GM18519 (cell line): ENCODE results near the gene HNF1B.

Source experiments
- ATAC-seq: cut with Tn5 transposase; IDR thresholded peaks from one replicate; pipeline ENCODE4 v1.9.1; 2021; ENCODE audit warnings: mild to moderate bottlenecking, moderate library complexity; ENCODE audit not compliant: unreplicated experiment, low FRiP score

Gene HNF1B

DNA sequence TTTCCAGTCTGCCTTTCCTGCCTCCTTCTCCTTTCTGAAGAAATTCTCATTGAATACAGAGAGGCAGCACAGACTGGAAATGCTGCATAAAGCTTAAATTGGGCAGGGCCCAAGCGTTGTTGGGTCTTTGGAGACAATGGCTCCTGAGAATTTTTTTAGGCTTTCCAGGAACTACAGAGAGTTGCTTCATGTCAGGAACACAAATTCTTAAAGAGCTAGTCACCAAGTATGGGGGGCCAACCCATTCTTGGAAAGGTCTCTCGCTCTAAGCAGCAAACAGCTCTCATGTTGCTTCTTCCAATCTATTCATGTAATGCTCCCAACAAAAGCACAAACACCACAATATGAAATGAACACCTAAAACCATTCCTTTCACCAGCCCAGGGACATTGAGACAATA is 6.9 kb downstream of the HNF1B start:
- no peak for ATAC-seq

DNA sequence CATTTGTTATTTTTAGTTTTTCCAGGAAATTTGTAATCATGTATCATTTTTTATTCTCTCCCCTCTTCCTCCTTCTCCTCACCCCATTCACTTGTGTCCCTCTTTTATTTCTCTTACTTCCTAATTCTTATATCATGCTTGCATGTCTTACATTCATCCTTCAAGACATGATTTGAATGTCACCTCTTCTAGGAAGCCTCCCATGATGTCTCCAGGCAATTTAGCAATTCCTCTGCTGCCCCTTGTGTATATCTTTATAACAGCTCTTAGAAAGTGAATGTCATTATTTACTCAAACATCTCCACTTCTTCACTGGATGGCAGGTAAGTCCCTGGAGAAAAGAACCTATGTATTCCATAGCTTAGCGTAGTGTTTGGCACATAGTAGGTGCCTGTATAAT is 7.8 kb downstream of the HNF1B start:
- ATAC-seq = no peak

DNA sequence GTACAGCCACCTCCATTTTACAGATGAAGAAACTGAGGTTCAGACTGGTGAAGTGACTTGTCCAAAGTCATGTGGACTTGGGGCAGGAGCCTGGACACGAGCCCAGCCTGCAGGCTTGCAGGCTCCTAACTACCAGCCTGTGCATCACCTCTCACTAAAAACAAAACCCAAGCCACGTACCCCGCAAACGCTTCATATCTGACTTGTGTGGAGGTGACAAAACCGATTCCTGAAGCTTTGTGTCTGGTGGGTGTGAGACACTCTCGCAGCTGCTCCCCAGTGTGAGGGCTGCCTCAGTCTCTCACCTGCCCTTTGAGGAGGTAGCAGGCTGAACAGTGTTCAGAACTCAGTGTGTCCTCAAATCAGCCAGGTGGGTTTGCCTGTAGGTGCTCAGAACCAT is 8.4 kb downstream of the HNF1B start:
- no peak for ATAC-seq

DNA sequence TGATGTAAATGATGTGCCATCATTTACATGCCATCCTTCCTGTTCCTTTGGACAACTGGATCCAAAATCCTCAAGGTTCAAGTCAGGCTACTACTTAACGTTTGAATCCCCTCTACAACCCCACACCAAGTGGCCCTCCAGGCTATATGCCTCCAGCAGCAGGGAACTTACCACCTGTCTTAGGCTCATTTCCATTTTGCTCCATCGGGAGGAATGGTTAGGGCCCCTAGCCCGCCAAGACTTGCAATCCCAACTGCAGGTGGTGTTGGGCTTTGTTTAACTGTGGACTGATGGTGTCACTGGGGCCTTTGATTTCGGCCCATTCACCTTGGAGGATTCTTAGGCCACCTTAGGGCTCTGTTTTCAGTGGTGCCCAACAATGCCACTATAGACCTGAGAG is 9.7 kb downstream of the HNF1B start:
- no peak for ATAC-seq

DNA sequence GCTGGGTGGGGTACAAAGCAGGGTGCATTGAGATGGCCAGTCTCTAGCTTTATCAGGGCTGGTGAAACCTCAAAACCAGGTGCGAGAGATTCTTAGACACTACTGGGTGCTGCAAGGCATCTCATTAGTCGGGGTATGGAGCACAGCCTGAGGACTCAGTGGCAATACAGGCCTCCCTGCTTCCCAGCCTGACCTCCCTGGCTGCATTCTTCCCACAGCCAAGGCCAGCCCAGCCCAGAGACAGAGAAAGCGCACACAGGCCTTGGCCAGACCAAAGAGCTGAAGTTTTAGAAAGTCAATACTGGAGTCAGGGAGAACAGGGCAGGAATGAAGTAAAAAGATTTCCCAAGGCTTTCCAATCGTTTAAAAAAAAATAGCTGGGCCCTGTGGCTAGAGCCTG is 12.5 kb downstream of the HNF1B start:
- no peak for ATAC-seq

DNA sequence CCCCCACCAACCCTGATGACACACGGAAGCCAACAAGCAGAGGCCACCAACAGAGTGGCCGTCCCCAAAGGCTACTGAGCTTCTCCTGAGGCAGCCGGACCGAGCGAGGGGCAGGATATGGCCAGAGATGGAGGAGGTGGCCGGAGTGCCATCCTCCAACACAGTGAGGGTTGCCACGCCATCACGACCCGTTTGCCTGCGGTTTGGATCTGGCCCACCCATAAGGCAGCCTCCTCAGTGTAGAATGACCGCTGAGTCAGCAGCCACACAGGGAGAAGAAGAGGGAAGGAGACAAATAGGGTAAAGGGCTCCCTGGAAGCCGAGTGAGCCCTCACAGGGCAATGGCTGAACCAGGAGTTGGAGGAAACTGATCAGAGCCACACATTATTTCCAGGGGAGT is 13.8 kb downstream of the HNF1B start:
- ATAC-seq = no peak

DNA sequence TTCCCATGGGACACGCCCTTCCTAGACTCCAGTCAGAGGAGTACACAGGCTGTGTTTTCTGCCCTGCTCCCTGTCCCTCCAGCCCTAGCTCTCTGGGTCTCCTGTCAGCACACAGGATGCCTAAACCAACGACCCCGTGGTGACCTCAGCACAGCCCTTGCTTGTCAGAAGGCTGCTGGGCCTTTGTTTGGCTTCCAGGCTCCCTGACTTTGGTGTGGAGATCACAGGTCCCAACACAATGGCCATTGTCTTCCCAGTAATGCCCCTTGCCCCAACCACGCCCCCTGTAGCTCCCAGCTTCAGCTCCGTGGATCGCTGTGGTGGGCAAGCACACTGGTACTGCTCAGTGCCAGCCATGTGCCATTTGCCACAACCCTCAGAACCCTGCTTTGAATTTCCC is 15.0 kb downstream of the HNF1B start:
- ATAC-seq = no peak

DNA sequence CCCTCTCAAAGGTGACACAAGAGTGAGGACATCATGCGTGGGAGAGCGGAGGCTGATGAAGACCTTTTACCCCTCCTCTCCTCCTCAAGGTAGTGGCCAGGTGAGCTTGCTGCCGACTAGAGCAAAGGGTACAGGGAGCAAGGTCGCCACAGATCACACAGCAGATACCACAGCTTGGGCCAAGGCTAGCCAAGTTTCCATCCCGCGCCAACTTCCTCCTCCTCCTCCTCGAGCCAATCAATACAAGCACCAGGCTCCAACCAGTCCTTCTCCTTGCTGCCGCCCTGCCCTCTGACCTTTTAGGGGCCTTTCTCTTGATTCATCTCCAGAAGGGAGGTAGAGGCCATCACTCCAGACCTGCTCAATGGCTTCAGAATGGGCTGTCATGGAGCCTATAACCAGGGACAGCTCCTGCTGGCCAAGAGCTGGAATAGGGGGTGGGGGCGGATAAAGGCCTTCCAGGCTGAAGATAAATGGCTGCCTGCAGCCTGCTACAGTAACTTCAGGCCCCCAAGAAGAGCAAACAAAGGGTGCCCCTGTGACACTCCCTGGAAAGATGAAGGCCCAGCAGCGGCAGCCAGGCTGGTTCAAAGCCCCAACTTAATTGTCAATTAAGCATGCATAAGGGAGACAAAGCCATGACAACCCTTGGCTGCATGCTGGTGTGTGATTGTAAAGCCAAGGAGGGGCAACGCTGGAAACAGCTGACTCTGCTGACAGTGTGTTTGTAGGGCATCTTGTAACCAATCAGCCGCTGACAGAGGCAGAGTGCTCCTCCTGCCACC is 17.8 kb downstream of the HNF1B start:
- ATAC-seq = no peak

DNA sequence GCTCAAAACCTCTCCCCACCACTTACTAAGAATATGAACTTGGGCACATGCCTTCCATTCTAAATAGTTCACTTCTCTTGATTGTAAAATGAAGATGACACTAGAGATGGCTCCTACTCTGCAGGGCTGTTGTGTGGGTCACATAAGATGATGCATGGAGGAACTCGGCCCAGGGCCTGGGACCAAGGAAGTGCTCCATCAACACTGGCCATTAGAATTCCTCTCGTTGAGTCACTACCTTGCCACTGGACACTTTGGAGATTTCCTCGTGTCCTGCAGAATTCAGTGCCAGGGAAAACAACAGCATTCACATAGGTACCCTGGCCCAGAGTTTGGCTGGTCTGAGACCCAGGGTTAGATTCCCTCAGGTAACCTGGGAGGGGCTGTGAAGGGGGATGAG is 18.6 kb downstream of the HNF1B start:
- ATAC-seq = no peak

DNA sequence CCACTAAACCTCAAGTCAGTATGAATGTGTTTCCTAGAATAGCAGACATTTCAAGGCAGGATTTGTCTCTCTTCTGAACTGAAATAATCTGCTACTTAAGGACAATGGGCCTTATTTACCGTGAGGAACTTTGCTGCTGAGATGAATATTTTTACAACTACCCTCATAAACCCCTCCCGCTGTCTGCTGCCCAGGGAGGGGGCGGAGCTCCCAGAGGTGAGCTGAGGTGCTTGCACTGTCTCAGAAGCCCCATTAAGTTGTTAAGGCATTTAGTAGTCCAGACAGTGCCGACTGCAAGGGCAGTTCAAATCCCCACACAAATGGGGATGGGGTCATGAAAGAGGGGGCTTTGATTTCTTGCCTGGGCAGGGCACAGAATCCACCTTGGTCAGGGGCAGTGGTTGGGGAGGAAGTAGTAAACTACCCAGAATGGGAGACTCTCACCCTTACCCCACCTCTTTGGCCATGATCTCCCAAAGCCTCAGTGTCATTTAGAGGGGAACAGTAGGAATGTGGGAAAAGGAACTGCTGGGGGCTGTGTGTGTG is 19.2 kb downstream of the HNF1B start:
- no peak for ATAC-seq

DNA sequence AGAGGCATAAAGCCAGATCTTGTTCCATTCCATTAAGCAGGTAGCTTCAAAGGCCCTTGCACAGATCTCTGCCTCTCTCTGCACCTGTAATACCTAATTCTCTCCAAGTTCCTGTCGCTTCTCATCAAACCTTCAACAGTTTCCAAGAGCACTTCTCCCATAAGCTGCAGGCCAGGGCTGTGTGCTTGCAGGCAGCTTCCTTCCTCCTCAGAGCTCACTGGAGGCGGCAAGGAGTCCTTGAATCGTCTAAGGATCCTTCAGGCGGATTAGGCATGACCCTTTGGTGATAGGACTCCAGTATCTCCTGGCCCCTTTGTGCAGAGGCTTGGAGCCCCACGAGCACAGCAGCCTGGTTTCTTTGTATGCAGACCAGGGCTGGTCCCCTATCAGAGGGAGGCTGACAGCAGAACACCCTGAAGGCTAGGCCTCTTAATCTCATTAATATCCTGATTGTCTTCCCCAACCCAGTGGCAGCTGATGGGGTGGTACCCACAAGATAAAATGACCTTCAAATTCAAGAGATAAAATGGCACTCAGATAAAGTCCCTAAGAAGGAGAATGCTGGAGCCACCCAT is 19.8 kb downstream of the HNF1B start:
- ATAC-seq = no peak

DNA sequence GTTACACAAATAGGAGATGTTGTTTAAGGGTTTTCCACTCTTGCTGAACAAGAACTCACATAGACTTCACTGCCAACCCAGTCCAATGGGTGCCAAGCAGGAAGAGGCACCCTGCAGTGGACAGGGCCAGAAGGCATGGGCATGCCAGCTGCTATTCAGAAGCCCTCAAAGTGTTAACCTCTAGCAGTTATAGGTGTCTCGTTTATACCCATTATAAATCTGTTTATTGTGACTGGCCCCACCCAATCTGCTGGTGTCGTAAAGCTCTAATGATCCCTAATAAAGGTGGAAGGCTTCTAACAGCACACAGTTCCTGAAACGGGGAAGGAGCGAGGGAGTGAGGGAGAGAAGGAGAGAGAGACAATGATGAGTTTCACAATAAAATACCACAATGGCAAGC is 23.9 kb downstream of the HNF1B start:
- ATAC-seq = no peak

DNA sequence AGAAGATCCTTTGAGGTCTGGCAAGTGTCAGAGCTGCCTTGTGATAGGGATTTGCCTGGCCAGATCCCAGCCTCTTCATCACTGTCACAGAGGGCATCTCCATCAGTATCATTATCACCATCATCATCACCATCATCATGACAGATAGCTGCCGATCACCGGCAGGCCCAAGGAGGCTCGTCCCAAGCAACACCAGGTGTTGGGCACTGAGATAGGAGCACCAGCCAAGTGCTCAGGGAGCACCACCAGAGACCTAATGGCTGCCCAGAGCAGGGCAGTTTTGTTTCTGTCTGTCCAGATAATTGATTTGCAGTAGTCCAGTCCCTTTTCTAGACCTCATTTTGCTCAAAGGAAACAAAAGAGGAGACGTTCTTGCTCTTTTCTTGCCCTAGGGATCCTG is 25.0 kb downstream of the HNF1B start:
- ATAC-seq = no peak

DNA sequence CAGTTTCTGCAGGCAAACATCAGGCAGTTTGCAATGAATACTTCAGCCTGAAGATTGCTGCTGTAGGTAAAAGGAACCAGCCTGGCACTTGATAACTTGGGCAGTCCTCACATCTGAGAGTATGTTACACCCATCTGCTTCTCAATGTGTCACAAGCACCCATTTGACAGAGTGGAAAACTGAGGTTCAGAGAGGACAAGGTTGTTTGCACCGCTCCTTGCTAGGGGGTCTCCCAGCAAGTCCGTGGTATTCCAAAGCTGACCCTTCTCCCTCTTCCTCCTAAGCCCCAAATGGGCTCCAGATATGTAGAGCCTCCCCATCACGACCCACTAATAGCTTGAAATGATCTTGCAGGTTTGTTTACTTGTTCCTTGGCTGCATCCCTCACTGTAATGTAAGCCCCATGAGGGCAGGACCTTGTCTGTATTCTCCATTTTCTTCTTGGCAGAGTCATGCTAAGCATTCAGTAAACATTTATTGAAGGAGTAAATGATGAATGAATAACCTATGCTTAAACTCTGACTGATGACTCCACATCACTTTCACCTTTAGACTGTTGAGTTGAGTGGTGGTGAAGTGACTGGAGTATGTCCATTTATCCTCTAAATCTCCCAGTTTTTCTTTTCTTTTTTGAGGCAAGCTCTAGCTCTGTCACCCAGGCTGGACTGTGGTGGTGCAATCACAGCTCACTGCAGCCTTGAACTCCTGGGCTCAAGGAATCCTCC is 26.4 kb downstream of the HNF1B start:
- ATAC-seq = no peak

DNA sequence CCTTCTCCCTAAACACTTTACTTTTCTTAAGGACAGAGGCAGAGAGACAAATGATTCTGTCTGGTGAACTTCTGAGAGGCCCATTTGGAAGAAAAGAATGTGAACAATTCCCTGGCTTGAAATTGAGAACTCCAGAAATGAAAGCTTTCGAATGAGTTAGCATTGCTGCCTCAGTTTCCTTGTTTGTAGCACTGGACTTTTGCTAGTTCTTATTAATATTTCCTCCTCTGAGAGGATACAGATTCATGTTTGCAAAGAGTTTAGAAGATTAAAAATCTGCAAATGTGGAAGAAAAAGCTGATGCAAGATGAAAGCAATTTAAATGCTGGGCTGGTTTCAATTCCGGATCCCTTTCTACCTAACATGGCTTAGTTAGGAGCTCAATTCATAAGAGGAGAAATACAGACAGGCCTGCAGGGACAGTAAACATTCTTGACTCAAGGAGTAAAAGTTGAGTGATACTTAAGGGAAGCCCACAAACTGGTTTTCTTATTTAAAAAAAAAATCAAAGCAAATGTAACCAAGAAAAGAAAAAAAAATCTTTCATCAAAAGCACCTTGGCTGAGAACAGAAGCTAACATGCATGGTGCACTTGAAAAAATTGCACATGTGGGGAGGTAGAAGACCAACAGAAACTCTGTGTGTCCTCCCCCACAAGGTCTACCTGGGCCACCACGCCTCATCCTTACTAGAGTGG is 27.1 kb downstream of the HNF1B start:
- ATAC-seq = no peak

DNA sequence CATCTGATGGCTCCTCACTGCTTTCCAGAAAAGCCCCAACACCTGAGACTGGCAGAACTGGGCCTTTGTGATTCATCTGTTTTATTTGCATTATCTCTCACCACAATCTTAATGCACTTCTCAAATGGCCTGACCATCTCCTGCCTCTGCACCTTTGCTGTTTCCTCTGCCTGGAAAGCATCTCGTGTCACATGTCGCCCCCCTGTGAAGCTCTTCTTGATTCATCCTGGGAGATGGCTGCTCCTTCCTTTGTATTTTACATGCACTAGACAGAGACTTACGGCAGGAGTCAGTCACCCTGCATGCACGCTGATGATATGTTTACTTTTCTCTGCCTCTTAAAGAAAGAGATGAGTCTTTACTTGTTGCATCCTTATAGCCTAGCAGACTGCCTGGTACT is 30.0 kb downstream of the HNF1B start:
- no peak for ATAC-seq

DNA sequence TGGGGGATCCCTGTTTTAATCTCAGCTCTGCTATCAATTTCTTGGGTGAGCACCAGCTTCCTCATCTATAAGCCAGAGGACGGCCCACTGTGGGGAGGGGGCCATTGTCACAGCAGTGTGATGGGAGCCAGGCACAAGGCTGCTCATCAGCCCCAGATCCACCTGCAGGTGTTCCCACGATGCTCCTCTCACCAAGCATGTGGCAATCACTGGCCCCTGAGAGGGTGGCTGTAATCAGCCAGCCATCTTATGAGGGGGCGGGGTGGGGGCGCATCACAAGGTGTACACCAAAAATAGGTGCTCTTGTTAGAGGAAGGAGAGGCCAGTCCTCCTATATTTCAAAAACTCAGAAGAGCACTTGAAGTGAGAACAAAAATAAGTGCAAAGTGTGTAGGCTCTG is 31.2 kb downstream of the HNF1B start:
- no peak for ATAC-seq

DNA sequence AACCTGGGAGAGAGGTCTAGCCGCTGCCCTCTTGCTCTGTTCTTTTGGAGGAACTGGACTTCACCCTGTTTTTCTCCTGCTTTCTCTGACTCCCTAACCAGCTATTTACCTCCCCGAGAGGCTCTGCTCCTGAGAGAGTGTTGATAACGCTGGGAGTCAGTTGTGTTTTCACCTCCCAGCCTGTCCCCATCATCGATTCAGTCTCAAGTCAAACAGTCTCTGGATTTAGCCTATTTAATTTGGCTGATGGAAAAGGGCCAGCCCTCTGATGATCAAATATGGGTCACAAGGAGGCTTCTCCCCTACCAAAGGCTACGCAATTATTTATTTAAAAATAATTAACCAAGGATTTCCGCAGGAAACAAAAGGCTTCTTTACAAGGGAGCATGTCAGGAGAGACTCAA is 31.8 kb downstream of the HNF1B start:
- no peak for ATAC-seq

DNA sequence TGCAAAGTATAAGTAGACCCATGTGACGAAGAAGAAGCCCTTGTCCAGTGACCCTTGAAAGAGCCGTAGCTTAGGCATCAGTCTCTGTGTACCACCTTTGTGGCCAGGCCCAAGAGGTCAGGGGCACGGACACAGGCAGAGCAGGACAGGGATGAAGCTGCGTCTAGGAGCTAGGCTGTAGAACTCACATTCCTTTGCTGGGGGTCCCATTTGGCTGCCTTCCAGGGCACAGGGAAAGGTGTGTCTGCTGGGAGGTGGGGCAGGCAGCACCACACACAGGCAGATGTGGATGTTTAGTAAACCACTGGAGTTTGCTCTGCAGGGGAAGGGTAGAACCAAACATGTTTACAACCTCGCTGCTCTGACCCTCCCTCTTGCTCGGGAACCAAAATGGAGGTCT is 33.7 kb downstream of the HNF1B start:
- no peak for ATAC-seq

DNA sequence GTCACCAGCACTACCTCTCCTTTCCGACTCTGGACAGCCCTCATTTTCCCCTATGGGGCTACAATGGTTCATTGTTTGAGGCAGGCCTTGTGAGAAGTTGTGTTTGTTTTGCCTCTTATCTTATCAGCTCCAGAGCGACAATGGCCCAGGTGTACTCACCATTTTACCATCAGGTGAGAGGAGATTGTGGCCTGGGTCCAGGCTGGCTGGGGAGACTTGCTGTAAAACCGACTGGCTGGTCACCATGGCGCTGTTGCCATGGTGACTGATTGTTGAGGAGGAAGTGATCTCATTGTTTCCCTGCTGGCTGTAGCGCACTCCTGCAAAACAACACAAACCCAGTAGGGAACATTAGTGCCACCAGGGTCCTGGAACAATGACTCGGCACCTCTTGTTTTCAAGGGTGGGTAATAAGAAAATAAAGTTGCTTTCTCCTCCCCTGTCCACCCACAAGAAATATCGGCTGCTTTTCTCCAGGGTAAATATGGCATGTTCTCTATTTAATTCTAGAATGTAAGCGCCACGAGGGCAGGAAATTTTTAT is 34.4 kb downstream of the HNF1B start:
- ATAC-seq = no peak
